GM12878 (cell line): ENCODE measurements around the gene IGFALS.

ENCODE experiments used
- BHLHE40 ChIP-seq, 2 experiments: fragments of 450-650 bp in 1 of 2; IDR thresholded peaks; 2 replicates each; pipeline ENCODE4 v1.6.1; 2011 to 2017; ENCODE audit warnings: low read depth in 2 of 2, borderline replicate concordance in 1 of 2, improper control_type of control experiment in 1 of 2, low read length in 1 of 2, mild to moderate bottlenecking in 1 of 2
- GATAD2B ChIP-seq: fragments of 450-650 bp; conservative IDR thresholded peaks from 2 replicates; pipeline ENCODE4 v1.6.1; 2017; ENCODE audit warnings: low read depth, mild to moderate bottlenecking, moderate library complexity
- MXI1 ChIP-seq: fragments of 150-350 bp; IDR thresholded peaks from 2 replicates; pipeline ENCODE4 v1.6.1; 2011; ENCODE audit warnings: low read depth, mild to moderate bottlenecking, inconsistent platforms, low read length, improper control_type of control experiment
- TCF12 ChIP-seq: IDR thresholded peaks from 2 replicates; pipeline ENCODE4 v1.6.1; 2011; ENCODE audit warnings: low read depth, mild to moderate bottlenecking, low read length
- TF ChIP-seq, protein P1 (sequence below), 3 experiments: IDR thresholded peaks in 2 of 3; conservative IDR thresholded peaks in 1 of 3; 2 replicates each; pipeline ENCODE4 v1.5.1; 2011; ENCODE audit warnings: low read depth in 3 of 3, low read length in 3 of 3, mild to moderate bottlenecking in 3 of 3, control low read depth in 2 of 3, moderate library complexity in 2 of 3, inconsistent platforms in 1 of 3, mixed read lengths in 1 of 3; ENCODE audit not compliant: control insufficient read depth in 2 of 3, insufficient read depth in 1 of 3; ENCODE audit errors: extremely low read depth in 1 of 3

DNA sequence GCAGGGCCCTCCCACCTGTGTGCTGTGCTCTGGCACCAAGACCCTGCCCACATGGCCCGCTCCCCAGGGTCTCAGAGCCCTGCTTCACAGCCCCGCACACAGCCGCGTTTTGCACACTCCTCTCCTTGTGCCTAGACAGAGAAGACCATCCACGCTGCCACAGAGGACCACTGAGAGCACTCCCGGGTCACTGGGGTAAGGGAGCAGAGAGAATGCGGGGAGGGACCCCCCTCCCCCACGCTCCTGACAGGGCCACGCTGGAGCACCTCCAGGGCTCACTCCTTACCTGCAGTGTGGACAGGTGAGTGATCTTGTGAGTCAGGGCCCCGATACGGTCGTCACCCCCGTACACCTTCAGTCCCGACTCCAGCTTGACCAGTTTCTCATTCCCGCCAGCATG, 26.1 kb upstream of the IGFALS start:
- no peak for TF ChIP-seq GATAD2B
- TF ChIP-seq, protein P1, sequence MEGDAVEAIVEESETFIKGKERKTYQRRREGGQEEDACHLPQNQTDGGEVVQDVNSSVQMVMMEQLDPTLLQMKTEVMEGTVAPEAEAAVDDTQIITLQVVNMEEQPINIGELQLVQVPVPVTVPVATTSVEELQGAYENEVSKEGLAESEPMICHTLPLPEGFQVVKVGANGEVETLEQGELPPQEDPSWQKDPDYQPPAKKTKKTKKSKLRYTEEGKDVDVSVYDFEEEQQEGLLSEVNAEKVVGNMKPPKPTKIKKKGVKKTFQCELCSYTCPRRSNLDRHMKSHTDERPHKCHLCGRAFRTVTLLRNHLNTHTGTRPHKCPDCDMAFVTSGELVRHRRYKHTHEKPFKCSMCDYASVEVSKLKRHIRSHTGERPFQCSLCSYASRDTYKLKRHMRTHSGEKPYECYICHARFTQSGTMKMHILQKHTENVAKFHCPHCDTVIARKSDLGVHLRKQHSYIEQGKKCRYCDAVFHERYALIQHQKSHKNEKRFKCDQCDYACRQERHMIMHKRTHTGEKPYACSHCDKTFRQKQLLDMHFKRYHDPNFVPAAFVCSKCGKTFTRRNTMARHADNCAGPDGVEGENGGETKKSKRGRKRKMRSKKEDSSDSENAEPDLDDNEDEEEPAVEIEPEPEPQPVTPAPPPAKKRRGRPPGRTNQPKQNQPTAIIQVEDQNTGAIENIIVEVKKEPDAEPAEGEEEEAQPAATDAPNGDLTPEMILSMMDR (IDR thresholded peaks at IDR 0.05 in 2 of 3, conservative IDR thresholded peaks at IDR 0.05 in 1 of 3; ENCODE audit: control insufficient read depth in 2 of 3, extremely low read depth in 1 of 3, insufficient read depth in 1 of 3, low read depth in 3 of 3, low read length in 3 of 3), result no peak
- no peak for TF ChIP-seq TCF12
- TF ChIP-seq BHLHE40 (IDR thresholded peaks at IDR 0.05; ENCODE audit: borderline replicate concordance in 1 of 2, low read depth in 2 of 2, low read length in 1 of 2), result no peak
- TF ChIP-seq MXI1, result no peak
